NAMALWA (cell line): Measurements from ENCODE around the gene EGR4.
A peak's percentile ranks its signal among the peaks of the same experiment; 100 is the strongest.

Experiments used
- DNase-seq: peaks from one replicate; pipeline ENCODE4 v3.0.0-alpha.2; 2015; ENCODE audit warnings: low spot score

Gene EGR4

DNA sequence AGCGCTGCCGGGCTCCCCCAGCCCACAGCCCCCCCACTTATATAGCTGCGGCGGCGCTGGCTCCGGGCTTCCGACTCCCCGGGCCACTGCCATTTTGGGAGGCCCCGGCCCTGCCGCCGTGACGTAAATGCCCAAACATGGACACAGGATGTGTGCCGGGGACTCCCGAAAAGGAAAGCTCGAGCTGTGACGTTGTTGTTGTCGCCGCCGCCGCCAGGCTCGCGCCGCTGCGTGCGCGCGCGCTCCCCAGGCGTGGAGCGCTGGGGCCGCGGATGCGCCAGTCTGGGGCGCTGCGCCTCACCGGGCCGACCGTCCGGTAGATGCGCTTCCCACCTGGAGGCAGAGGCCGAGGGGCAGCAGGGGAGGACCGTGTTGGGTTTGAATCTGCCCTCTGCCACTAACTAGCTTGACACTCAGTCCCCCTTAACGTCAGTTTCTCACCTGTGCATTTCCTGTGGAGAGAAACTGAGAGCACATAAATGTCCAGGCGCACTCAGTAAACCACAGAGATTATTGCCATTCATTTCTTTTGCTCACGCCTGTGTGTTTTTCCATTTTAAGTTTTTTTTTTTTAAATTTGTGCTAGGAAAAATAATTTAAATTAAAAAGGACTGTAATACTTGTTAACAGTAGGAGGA lies at the start of gene EGR4:
Gene EGR4, minus strand, starts transcription at position 15 of the 638 bp plus-strand sequence. CDS start 231 bp downstream, outside the sequence.
- DNase-seq, result peak; percentile 67

DNA sequence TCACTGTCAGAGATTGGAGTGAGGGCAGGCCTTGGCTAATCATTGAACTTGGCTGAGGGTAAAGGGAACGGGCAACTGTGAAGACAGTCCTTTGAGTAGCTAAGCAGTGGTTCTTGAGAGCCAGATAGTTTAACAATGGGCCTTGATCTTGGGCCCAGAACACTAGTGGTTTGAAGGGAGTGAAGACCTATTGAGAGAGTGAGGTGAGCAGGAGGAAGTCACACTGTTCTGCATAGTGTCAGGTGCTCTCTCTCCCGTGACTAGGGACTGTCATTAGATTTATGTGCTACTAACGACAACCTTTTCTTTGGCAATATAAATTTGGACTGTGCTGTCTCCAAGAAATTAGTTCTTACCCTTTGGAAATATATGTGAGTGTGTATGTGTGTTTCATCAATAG lies 47.7 kb upstream of the EGR4 start:
- no peak for DNase-seq

DNA sequence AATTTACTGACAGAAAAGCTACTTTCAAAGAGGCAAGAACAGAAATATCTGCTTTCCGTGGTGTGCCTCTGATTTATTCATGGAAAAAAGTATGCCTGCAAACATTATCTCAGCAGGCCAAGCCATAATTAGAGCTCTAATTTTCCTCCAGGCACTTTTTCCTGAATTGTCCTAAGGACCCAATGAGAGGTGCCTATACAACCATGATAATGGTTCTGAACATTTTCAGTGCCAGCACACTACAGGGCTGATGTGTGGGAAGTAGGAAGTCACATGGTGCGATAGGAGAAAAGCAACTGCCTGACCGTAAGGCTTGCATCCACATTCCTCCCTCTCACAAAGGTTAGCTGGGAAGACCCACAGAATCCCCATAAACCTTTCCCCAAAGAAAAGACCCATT lies 45.9 kb upstream of the EGR4 start:
- no peak for DNase-seq

DNA sequence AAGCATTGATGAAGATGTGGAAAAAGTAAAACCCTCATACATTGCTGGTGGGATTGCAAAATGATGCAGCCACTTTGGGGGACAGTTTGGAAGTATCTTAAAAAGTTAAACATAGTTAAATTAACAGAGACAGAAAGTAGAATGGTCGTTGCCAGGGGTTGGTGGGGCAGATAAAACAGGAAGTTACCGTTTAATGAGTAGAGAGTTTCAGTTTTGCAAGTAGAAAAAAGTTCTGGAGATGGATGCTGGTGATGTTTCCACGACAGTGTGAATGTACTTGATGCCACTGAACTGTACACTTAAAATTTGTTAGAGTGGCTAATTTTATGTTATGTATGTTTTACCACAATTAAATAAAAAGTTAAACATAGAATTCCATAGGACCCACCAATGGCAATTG lies 44.5 kb upstream of the EGR4 start:
- DNase-seq, result peak; percentile 36

DNA sequence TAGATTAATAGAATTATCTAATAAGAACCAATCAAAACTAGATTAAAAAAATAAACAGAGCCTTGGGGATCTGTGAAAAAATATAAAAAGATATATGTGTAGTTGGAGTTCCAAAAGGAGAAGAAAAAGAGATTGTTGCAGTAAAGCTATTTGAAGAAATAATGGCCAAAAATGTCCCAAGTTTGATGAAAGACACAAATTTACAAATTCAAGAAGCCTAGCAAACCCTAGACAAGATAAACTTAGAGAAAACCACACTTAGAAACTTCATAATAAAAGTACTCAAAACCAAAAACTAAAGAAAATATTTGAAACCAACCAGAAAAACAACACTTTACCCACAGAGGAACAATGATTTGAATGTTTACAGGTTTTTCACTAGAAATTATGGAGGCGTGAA lies 41.3 kb upstream of the EGR4 start:
- DNase-seq, result no peak

DNA sequence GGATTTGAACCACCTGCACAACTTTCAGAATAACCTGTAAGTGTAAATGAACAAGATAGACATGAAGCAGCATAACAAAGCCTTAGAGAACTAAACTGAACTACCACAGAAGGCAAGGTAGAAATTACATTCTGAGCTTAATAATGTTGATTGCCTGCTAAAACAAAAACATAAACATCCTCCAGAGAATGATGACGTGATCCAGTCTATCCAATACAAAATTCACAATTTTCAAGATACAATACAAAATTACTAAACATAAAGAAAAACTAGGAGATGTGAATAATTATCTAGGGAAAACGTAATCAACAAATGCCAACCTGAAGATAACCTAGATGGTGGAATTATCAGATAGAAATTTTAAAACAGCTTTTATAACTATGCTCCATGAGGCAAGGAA lies 40.7 kb upstream of the EGR4 start:
- no peak for DNase-seq

DNA sequence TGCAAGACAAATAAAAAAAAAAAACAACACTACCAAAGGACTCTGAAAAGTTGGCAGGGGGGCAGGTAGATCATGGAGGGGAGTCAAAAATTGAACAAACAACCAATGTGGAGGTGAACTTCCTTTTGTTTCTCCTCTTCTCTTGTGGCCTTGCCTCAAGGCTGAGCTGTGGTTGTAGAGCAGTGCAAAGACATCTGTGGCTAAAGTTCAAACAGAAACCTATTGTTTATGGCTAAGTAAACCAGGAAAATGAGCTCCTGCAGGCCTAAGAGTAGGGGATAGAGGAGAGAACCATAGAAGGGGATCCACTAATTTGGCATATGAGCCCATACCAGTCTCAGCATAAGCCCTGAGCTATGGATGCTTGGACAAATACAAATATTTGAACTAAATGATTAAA lies 40.2 kb upstream of the EGR4 start:
- no peak for DNase-seq

DNA sequence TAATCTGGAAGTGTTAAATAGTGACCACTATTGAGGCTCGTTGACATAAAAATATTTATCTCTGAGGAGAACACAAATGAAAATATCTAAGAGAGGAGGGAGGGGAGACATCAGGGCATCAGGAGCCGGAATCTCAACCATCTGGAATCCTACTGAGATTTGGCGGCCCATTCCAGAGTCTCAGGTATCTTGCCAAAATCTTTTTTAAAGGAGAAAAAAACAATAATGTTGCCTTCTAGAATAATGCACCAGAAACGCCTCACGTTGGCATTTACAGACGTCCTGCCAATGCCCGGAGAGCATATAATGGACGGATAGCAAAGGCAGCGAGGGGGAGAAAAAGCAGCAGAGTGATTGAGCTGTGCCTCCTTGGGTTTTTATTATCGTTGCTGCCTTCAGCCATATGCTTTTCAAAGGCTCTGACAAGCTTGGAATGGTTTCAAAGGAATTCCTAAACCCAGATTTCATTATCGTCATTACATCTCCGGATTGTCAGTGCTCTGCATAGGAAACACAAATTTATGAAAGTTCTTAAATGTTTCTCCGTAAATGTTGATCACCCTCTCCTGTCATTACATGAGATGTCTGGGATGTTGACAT lies 30.9 kb upstream of the EGR4 start:
- DNase-seq, result no peak

DNA sequence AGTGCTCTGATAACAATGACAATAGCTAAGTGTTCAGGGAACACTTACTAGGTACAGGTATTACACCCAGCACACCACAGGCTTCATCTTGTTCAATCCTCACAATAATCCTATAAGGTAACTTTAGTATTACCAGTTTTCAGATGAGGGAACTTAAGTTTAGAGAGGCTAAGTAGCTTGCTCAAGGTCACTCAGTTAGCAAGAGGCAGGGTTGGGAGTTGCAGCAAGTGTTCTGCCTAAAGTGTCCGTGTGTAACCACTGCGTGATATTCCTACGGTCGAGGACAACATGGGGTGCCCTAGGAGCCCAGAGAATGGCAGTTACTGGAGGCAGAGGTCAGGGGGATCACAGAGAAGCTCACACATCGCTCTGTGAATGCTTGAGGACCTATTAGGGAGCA lies 30.2 kb upstream of the EGR4 start:
- no peak for DNase-seq

DNA sequence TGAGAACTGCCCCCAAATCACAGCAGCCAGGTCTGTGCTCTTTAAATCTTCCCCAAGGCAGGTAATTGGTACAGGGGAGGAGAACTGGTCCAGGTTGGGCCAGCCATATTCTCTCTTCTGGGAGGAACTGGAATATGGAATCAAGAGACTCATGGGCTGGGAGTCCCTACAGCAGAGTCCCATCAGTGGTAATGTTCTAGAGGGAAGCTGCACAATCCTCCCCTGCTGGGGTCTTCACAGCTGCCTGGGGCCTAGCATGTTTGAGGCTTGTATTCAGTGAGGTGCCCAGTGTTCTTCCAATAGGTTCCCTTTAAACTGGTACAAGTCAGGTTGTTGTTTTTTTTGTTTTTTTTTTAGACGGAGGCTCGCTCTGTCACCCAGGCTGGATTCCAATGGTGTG lies 21.1 kb upstream of the EGR4 start:
- no peak for DNase-seq

DNA sequence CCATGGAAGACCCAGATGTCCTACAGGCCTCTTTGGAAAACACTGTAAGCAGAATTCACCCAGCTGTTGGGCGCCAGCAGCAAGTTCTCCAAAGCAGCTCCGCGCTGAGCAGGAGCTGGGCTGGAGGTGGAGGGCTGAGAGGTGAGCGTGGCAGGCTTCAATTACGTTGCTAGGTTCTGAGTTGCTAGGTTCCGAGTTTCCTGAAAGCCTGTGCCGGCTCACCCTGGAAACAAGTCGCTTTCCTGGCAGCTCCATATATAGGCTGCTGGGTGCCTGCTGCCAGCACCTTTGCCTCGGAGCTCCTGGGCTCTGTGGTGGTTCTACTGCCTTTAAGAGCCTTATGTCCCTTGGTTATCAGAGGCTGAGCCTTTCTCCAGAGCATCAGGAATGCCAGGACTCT lies 14.4 kb upstream of the EGR4 start:
- DNase-seq, result no peak

DNA sequence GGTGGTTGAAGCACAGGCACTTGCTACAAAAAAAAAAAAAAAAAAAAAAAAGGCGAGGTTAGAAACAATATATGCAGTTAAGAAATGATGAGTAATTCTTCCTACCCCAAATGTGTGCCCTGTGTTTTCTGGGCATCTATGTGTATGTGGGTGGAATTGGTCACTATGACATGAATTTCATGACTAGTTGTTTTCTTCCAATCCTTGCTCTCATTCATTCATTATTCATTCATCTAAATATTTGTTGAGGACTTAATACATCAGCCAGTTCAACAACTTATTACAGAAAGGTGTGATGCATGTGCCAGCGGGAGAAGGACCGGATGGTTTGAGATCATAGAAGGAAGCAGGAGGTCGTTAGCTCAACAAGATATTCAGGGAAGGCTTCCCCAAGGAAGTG lies 8.3 kb upstream of the EGR4 start:
- no peak for DNase-seq

DNA sequence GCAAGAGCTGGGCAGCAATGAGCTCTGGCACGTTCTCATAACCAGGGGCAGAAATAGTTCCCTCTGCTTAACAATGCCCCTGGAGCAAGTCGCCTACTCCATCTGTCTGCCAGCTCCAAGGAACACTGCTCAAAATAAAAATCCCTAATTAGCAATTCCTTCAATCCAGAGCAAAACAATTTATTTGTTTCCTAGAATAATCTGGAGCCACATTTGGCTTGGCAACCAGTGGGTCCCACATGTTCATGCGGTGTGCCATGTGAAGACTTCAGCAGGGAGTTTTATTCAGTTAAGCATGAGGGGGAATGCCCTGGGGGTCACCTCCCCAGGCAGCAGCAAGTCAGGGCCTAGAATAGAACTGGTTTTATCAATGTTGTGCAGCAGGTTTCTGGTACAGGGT lies 7.6 kb upstream of the EGR4 start:
- no peak for DNase-seq

DNA sequence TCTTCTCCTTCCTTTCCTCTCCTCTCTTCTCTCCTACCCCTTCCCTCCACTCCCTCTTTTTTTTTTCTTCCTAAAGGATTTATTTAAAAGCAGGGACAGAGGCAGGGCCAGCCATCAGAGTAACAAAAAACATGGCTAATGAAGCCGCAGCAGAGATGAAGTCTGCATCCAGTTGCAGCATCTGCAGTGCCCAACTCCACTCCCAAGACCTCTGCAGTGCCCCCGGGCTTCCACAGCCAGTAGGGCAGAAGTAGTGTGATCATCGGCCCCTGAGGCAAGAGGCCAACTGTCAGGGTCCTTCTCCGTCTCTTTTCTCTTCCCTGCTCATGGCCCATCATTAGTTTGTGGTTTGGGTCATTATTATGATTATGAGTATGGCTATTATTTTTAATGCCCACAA lies 4.2 kb upstream of the EGR4 start:
- DNase-seq, result no peak

DNA sequence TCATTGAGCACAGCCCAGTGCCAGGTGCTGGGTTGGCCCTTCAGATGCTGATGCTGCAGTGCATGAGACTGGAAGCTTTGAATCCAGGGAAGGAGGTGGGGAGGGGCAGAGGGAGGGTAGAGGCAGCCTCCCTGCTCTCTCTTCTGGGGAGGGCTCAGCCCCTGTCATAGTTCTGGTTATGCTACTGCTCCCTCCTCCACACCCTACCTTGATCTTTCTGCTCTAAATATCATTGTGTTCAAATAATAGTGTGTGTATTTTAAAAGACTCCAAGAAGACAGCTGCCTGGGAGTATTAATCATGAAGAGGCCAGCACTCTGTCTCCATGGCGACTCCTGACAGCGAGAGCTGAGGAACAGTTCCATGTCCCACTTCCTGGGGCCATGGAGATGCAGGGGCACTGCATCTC lies 3.8 kb upstream of the EGR4 start:
- DNase-seq, result no peak

DNA sequence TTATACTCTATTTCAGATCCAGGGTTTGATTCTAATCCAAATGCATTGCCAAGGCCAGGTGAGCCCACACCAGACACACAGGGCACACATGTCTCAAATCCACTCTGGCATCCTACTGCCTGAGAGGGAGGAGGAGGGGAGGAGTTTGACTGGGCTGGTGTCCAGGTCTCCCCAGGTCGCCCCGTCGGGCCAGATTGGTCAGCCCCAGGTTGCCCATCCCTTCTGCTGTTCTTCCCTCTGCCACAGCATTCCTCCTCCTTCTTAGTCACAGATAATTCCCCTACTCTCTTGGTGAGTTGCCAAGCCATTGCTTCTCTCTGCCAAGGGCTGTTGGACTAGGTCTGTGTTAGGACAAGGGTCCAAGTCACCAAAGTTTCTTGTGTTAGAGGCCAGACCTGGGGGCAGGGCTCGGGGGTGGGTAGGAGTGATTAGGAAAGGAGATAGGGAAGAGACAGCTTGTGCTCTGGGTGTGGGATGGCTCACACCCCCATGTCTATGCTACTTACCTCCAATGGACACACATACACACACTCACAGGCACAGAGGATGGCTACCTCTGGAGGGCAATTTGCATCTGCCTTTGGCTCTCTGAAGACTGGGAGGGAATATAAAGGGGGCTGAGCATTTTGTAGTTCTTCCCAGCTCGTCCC lies 2.5 kb upstream of the EGR4 start:
- DNase-seq, result no peak

DNA sequence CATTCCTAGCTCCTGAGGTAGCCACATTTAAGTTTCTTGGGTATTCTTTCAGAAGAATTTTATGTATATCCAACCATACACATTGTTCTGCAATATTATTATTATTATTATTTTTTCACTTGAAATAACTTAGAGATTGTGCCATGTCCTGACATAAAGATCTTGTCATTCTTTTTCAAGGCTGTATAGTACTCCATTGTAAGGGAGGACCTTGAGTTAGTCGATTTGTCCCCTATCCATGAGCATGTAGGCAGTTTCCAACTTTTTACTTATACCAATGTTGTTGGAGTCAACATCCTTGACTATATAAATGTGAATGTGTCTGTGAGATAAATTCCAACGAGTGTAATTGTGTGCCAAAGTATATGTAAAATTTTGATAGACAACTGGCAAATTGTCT lies 891 bp upstream of the EGR4 start:
- no peak for DNase-seq

DNA sequence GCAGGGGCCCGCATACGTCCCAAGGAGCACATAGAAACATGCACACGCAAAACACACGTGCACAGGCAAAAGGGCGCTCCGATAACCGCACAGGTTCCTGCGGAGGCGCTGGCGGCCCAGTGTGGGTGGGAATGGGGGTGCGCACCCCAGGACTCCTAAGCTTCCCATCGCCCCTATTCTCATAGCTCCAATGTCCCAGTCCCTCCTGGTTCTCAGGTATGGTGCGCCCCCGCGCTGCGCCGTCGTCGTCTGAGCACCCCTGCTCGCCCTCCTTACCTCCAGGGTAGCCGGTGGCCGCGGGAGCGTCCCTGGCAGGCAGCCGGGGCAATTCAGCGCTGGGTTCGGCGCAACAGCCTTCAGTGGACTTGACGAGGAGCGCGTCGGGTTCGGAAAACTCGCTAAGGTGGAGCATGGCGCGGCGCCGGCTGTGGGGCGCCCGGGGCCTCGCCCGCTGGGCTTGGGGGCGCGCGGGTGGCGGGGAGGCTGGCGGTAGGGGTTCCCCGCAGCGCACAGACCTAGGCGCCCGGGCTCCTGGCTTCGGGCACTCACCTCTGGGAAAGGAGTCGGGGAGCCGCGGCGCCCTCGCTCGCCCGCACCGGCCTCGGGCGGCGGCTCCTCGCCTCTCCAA lies 328 bp downstream of the EGR4 start:
- no peak for DNase-seq

DNA sequence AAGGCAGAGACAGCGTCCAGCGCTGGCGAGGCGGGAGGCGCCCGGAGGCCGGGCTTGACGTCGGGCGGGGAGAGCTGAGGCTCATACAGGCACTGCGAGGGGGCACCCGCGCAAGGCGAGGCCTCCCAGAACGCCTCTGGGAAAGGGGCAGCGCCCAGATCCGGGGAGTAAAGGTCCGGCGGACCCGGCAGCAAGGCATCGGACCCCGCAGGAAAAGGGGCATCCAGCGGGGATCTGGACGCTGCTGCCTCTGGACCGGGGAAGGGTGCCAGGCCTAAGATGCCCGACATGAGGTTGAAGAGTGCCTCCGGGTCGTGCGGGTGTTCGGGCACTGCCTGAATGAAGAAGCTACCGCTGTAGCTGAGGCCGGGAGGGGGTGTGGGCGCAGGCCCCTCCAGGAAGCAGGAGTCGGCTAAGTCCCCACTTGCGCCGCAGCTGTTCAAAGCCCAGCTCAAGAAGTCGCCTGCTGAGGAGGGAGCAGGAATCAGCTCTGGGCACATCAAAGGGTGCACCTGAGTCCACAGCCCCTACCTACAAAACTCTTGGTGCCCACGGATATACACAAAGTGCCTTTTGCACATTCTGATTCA lies 937 bp downstream of the EGR4 start:
- no peak for DNase-seq

DNA sequence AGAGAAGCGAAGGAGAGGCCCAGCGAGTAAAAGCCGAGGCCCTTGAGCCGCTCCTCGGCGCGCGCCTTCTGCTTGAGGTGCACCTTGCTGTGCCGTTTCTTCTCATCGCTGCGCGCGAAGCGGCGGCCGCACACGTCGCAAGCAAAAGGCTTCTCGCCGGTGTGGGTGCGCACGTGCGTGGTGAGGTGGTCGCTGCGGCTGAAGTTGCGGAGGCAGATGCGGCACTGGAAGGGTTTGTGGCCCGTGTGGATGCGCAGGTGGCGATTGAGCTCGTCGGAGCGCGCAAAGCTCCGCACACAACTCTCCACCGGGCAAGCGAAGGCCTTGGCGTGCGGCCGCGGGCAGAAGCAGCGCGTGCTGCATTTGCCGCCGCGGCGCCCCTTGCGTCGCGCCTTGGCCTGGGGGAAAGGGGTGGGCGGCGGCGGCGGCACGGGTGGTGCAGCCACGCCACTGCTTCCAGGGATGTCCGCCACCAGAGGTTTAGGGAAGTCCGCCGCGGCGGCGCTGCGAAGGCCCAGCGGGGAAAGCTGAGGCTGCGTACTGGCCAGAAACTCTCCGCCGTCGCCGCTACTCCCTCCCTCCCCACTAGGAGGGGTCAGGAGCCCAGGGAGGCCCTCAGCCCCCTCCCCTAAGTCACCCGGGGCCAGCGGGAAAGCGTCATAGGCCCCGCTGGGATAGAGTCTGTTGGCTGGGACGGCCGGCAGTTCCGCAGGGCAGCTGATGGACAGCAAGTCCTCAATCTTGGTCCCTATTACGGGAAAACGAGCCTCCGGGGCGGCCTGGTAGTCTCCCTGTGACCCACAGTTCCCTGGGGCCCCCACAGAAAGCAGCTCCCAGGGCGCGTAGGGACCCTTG lies 1.7 kb downstream of the EGR4 start:
- no peak for DNase-seq

DNA sequence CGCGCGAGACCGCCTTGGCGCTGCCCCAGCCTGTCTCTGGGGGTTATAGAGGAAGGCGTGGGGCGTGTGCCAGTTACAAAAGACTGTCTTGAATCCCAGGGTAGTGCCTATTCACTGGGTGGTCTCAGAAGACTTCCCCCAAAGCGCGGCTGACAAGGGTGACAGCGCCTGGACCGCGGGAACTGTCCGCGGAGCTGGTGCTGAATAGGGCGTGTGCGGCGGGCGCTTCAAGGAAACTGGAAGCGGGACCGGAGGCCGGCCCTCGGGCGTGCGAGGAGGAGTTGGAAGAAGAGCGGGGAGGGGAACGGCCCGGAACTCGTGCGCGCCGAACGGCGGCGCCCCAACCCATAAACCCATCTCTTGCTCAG lies 2.3 kb downstream of the EGR4 start:
- no peak for DNase-seq
